Measurements from ENCODE around the gene SELENOF. TPM values are rescaled to one million over a fixed set of nuclear protein-coding genes. Genes with fewer than 3 reads are reported as not detected.
A peak's percentile ranks its signal among the peaks of the same experiment; 100 is the strongest.

The SELENOF gene
- total and polyA plus RNA-seq, 10 of the 15 experiments (the other 5 are each of a cell fraction or from before 2014, with no cell fraction given), result 98.7 to 254 (median 172) TPM

DNA sequence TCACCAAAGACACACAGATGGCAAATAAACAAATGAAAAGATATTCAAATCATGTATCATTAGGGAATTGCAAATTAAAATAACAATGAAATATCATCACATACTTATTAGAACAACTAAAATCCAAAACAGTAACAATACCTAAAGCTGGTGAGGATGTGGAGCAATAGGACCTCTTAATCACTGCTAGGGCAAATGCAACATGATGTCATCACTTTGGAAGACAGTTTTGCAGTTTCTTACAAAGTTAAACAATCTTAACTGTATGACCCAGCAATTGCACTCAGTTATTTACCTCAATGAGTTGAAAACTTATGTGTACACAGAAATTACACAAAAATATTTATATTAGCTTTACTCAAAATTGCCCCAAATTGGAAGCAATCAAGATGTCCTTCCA lies 47.3 kb downstream of the SELENOF start:
- no peak overlapping the region for H3K4me3 ChIP-seq
- H3K9ac ChIP-seq (ENCODE audit: control insufficient read depth, insufficient read depth, low read length), result no peak overlapping the region
- POLR2A ChIA-PET, result no interaction called here
- no peaks in the 10 kb centered on the region for H3K4me1 ChIP-seq (ENCODE audit: control insufficient read depth, insufficient read depth, low read length)
- intact Hi-C loops (cut with micrococcal nuclease; ENCODE audit: unreplicated experiment) (no loop called here), in situ Hi-C loops (cut with MboI) (no loop called here)
- peaks cover 0 to 5% of the 10 kb centered on the region in 2 experiments; a peak in 1 of 4 replicates for H3K36me3 ChIP-seq (ENCODE audit: control insufficient read depth in 2 of 2, insufficient read depth in 2 of 2, low read length in 1 of 2)
- FAIRE-seq (no peak), DNase-seq (ENCODE audit: low read depth, low spot score) (no peak), ATAC-seq (peak; percentile 57)
- H3K4me2 ChIP-seq (ENCODE audit: control insufficient read depth, insufficient read depth), result no peak overlapping the region
- no TSS peak for BruUV-seq (replicated peaks)
- H3K79me2 ChIP-seq (ENCODE audit: control insufficient read depth, insufficient read depth, low read length), result no peaks in the 10 kb centered on the region; the same call in 1 of the 2 replicates
- TF ChIP-seq ATF7 (IDR thresholded peaks at IDR 0.05; ENCODE audit: low read depth) (peak; percentile 47), ETV6 (conservative IDR thresholded peaks at IDR 0.05 in 1 of 2, IDR thresholded peaks at IDR 0.05 in 1 of 2; ENCODE audit: borderline replicate concordance in 1 of 2, low read depth in 1 of 2) (no peak)
- no peak overlapping the region for H3K27ac ChIP-seq (ENCODE audit: control insufficient read depth, insufficient read depth)
- CTCF ChIA-PET, result interaction anchor here (0.6 kb wide), 1 partner anchor 117 kb away, joined by 3 read pairs; no protein-coding TSS in a partner anchor
- no peaks in the 10 kb centered on the region for H4K20me1 ChIP-seq (ENCODE audit: control insufficient read depth, insufficient read depth)
- H3K27me3 ChIP-seq (replicated peaks in 1 of 2; ENCODE audit: control insufficient read depth in 2 of 2, insufficient read depth in 2 of 2, low read length in 1 of 2), result no peaks in the 10 kb centered on the region
- RAD21 ChIA-PET (ENCODE audit: unreplicated experiment), result no interaction called here
- no peak overlapping the region for H2AFZ ChIP-seq (ENCODE audit: control insufficient read depth, low read depth, low read length)
- no peaks in the 10 kb centered on the region for H3K9me3 ChIP-seq (replicated peaks; ENCODE audit: control insufficient read depth, insufficient read depth, low read length)
- SMC1A ChIA-PET (ENCODE audit: uncharacterized antibody, unreplicated experiment), result interaction anchor here (1.0 to 1.1 kb wide), 2 partner anchors 49 to 218 kb away, joined by 3 to 6 read pairs; no protein-coding TSS in a partner anchor

GRCh38 chr1:86865973-86866637 lies 47.8 kb downstream of the SELENOF start:
- Histone ChIP-seq H4K20me1 (ENCODE audit: control insufficient read depth, insufficient read depth) (no peaks in the 10 kb centered on the region), H2AFZ (ENCODE audit: control insufficient read depth, low read depth, low read length) (no peak overlapping the region), H3K9me3 (replicated peaks; ENCODE audit: control insufficient read depth, insufficient read depth, low read length) (no peaks in the 10 kb centered on the region), H3K9ac (ENCODE audit: control insufficient read depth, insufficient read depth, low read length) (no peak overlapping the region), H3K4me2 (ENCODE audit: control insufficient read depth, insufficient read depth) (no peak overlapping the region), H3K79me2 (ENCODE audit: control insufficient read depth, insufficient read depth, low read length) (no peaks in the 10 kb centered on the region; the same call in 1 of the 2 replicates), H3K27ac (ENCODE audit: control insufficient read depth, insufficient read depth) (no peak overlapping the region), H3K27me3 (replicated peaks in 1 of 2; ENCODE audit: control insufficient read depth in 2 of 2, insufficient read depth in 2 of 2, low read length in 1 of 2) (no peaks in the 10 kb centered on the region), H3K4me1 (ENCODE audit: control insufficient read depth, insufficient read depth, low read length) (no peaks in the 10 kb centered on the region), H3K36me3 (ENCODE audit: control insufficient read depth in 2 of 2, insufficient read depth in 2 of 2, low read length in 1 of 2) (peaks cover 0 to 5% of the 10 kb centered on the region in 2 experiments; a peak in 1 of 4 replicates), H3K4me3 (no peak overlapping the region)
- FAIRE-seq (no peak), ATAC-seq (peak; percentile 94), DNase-seq (ENCODE audit: low read depth, low spot score) (peak; percentile 24)
- ChIA-PET CTCF (interaction anchor here (0.6 kb wide), 1 partner anchor 118 kb away, joined by 3 read pairs; no protein-coding TSS in a partner anchor), RAD21 (ENCODE audit: unreplicated experiment) (no interaction called here), SMC1A (ENCODE audit: uncharacterized antibody, unreplicated experiment) (interaction anchor here (1.0 to 1.1 kb wide), 2 partner anchors 50 to 219 kb away, joined by 3 to 6 read pairs; no protein-coding TSS in a partner anchor), POLR2A (interaction anchor here (0.6 to 0.7 kb wide), 4 partner anchors 48 to 499 kb away, joined by 4 to 7 read pairs (median 4); partner anchors contain the start of gene HS2ST1)
- in situ Hi-C loops (cut with MboI) (no loop called here), intact Hi-C loops (cut with micrococcal nuclease; ENCODE audit: unreplicated experiment) (no loop called here)
- TF ChIP-seq BHLHE40 (IDR thresholded peaks at IDR 0.05; ENCODE audit: borderline replicate concordance in 1 of 2, low read depth in 2 of 2, low read length in 1 of 2) (peak in 1 of 2 experiments; percentile 19; a peak in 1 of 4 replicates), HDGF (IDR thresholded peaks at IDR 0.05) (no peak), IKZF2 (IDR thresholded peaks at IDR 0.05) (0 out of 4 replicates have a peak, but pooled peaks of 1 of the 2 experiments have one; percentile 28), ZNF384 (IDR thresholded peaks at IDR 0.05; ENCODE audit: borderline replicate concordance, low read depth, low read length) (0 out of 2 replicates have a peak, but pooled peaks have one; percentile 20), HCFC1 (IDR thresholded peaks at IDR 0.05; ENCODE audit: low read length) (no peak), MYB (IDR thresholded peaks at IDR 0.05; ENCODE audit: borderline replicate concordance, low read depth, low read length) (no peak), PAX8 (IDR thresholded peaks at IDR 0.05) (no peak), CUX1 (IDR thresholded peaks at IDR 0.05; ENCODE audit: insufficient replicate concordance, low read depth, low read length) (no peak), MTA2 (IDR thresholded peaks at IDR 0.05; ENCODE audit: low read depth) (peak; percentile 43; the same call in 1 of the 2 replicates)
- no TSS peak for BruUV-seq (replicated peaks)
- WGBS (ENCODE audit: insufficient coverage, insufficient replicate concordance, low lambda C conversion rate, missing lambda C conversion rate), result 41% methylated on average over 6 of the region's 6 CpGs
